OCI-LY1 (cell line): ENCODE data around the gene NME3.

Experiments
- H2AFZ ChIP-seq: fragments of 200-600 bp; sonication (generic), shearing (Covaris generic); 2 replicates; pipeline ENCODE4 v1.6.0; 2014; ENCODE audit warnings: antibody characterized with exemption, mild to moderate bottlenecking, low read length
- H3F3A ChIP-seq: fragments of 200-600 bp; sonication (generic), shearing (Covaris generic); 2 replicates; pipeline ENCODE4 v1.6.0; 2014; ENCODE audit warnings: mild to moderate bottlenecking, antibody characterized with exemption, low read length, moderate library complexity; ENCODE audit not compliant: insufficient read depth
- H3K27ac ChIP-seq: fragments of 200-600 bp; sonication (generic); 2 replicates; pipeline ENCODE4 v1.5.1; 2014; ENCODE audit warnings: low read length, mixed run types, mild to moderate bottlenecking, low read depth; ENCODE audit not compliant: poor library complexity, severe bottlenecking
- H3K27me3 ChIP-seq: fragments of 200-600 bp; sonication (generic); 2 replicates; pipeline ENCODE4 v1.6.0; 2014; ENCODE audit warnings: antibody characterized with exemption, mild to moderate bottlenecking, low read length, moderate library complexity; ENCODE audit not compliant: insufficient read depth
- H3K36me3 ChIP-seq: fragments of 200-600 bp; sonication (generic); 2 replicates; pipeline ENCODE4 v1.6.1; 2014; ENCODE audit warnings: mild to moderate bottlenecking, antibody characterized with exemption, low read length, moderate library complexity, mixed read lengths; ENCODE audit not compliant: insufficient read depth
- H3K4me1 ChIP-seq: fragments of 200-600 bp; sonication (generic); 2 replicates; pipeline ENCODE4 v1.5.1; 2014; ENCODE audit warnings: mild to moderate bottlenecking, low read length, moderate library complexity; ENCODE audit not compliant: insufficient read depth, severe bottlenecking
- H3K4me2 ChIP-seq: fragments of 200-600 bp; sonication (generic), shearing (Covaris generic); 2 replicates; pipeline ENCODE4 v1.6.1; 2014; ENCODE audit warnings: low read length
- H3K4me3 ChIP-seq: fragments of 200-600 bp; sonication (generic); 2 replicates; pipeline ENCODE4 v1.5.1; 2014; ENCODE audit warnings: low read length, low read depth, mild to moderate bottlenecking, mixed read lengths; ENCODE audit not compliant: poor library complexity, severe bottlenecking
- H3K79me2 ChIP-seq: fragments of 200-600 bp; shearing (Covaris generic); 2 replicates; pipeline ENCODE4 v1.6.1; 2016; ENCODE audit warnings: mixed run types, low read length, mixed read lengths; ENCODE audit not compliant: insufficient read depth
- H3K9ac ChIP-seq: fragments of 200-600 bp; sonication (generic), shearing (Covaris generic); 2 replicates; pipeline ENCODE4 v1.6.1; 2014; ENCODE audit warnings: mild to moderate bottlenecking, low read length, mixed read lengths
- H3K9me2 ChIP-seq: fragments of 200-600 bp; sonication (generic), shearing (Covaris generic); 2 replicates; pipeline ENCODE4 v1.6.1; 2014; ENCODE audit warnings: low read depth, mild to moderate bottlenecking, low read length, mixed read lengths
- H3K9me3 ChIP-seq: fragments of 200-600 bp; shearing (Covaris generic); 2 replicates; pipeline ENCODE4 v1.6.1; 2014; ENCODE audit warnings: low read length, mixed read lengths
- H4K20me1 ChIP-seq: fragments of 200-600 bp; sonication (generic), shearing (Covaris generic); 2 replicates; pipeline ENCODE4 v1.6.0; 2016; ENCODE audit warnings: mild to moderate bottlenecking, low read length; ENCODE audit not compliant: insufficient read depth
- EZH2 ChIP-seq: fragments of 200-600 bp; sonication (generic), shearing (Covaris generic); IDR thresholded peaks from 2 replicates; pipeline ENCODE4 v1.8.0; 2017; ENCODE audit warnings: borderline replicate concordance, mixed run types, mild to moderate bottlenecking, antibody characterized with exemption, low read length, moderate library complexity, mixed read lengths
- TF ChIP-seq, protein P1 (sequence below): fragments of 200-600 bp; sonication (generic), shearing (Covaris generic); IDR thresholded peaks from 2 replicates; pipeline ENCODE4 v1.5.1; 2017; ENCODE audit warnings: mild to moderate bottlenecking, antibody characterized with exemption, low read length, moderate library complexity, mixed read lengths

NME3 gene

DNA sequence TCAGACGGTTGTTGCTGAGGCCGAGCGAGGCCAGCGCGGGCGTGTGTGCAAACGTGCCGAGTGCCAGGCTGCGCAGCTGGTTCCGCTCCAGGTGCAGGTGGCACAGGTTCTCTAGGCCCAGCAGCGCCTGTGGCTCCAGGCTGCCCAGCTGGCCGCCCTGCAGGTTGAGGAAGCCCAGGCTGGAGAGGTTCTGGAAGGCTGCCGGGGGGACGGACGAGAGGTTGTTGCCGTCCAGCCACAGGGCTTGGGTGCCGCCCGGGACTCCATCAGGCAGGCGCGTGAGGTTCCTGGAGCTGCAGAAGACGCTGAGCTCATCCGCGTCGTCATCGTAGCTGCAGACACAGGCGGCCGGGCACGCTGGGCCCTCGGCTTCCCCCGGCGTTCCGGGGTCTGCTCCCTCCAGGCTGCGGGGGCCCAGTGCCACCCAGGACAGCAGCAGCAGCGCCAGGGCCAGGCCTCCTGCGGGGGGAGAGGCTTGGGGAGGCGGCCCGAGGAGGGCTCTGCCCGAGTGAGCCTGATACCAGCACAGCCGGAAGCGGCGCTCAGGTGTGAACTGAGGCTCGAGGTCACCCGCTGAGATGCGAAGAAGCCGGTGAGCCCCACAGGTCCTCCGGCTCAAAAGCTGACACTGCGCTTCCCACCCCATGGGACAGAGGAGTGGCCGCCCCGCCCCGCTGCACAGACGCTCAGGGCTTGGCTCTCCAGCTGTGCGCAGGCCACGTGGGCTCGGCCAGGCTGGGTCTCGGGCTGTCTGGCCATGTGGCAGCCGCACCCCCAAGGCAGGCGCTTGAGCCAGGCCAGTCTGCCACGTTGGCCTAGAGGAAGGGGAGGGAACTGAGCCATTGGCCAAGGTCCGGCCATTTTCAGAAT is 20.8 kb upstream of the NME3 start:
- Histone ChIP-seq H3K27me3 (no peaks in the 10 kb centered on the region), H3K27ac (no peak overlapping the region), H3K9me2 (no peaks in the 10 kb centered on the region), H3F3A (no peaks in the 10 kb centered on the region), H3K4me3 (no peak overlapping the region), H3K4me1 (no peaks in the 10 kb centered on the region), H3K9ac (no peak overlapping the region), H4K20me1 (no peaks in the 10 kb centered on the region), H3K79me2 (no peaks in the 10 kb centered on the region), H3K4me2 (no peak overlapping the region), H2AFZ (no peak overlapping the region), H3K36me3 (peaks cover 19% of the 10 kb centered on the region), H3K9me3 (no peaks in the 10 kb centered on the region)
- TF ChIP-seq, protein P1, sequence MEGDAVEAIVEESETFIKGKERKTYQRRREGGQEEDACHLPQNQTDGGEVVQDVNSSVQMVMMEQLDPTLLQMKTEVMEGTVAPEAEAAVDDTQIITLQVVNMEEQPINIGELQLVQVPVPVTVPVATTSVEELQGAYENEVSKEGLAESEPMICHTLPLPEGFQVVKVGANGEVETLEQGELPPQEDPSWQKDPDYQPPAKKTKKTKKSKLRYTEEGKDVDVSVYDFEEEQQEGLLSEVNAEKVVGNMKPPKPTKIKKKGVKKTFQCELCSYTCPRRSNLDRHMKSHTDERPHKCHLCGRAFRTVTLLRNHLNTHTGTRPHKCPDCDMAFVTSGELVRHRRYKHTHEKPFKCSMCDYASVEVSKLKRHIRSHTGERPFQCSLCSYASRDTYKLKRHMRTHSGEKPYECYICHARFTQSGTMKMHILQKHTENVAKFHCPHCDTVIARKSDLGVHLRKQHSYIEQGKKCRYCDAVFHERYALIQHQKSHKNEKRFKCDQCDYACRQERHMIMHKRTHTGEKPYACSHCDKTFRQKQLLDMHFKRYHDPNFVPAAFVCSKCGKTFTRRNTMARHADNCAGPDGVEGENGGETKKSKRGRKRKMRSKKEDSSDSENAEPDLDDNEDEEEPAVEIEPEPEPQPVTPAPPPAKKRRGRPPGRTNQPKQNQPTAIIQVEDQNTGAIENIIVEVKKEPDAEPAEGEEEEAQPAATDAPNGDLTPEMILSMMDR = no peak
- no peak for TF ChIP-seq EZH2

DNA sequence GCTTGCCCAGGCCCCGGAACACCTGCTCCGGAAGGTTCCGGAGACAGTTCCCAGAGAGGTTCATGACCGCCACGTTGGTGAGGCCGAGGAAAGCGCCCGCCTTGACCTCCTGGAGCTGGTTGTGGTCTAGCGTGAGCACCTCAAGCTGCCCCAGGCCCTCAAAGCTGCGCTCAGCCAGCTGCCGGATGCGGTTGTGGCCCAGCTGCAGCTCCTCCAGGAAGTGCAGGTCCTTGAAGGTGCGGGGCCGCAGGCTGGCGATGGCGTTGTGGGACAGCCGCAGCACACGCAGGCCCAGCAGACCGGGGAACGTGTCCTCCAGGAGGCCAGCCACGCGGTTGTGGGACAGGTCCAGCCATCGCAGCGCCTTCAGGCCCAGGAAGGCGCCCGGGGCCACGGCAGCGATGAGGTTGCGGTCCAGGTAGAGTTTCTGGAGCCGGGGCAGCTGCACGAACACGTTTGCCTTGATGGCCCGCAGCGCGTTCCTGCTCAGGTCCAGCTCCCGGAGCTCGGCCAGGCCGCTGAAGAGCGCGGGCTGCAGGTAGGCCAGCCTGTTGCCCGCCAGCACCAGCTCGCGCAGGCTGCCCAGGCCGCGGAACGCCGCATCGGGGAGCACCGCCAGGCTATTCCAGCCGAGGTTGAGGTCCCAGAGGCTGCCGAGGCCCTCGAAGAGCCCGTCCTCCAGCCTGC is 20.1 kb upstream of the NME3 start:
- no peaks in the 10 kb centered on the region for H3K79me2 ChIP-seq
- H3K4me1 ChIP-seq = no peaks in the 10 kb centered on the region
- no peaks in the 10 kb centered on the region for H3K9me2 ChIP-seq
- no peak overlapping the region for H3K4me3 ChIP-seq
- H3K9ac ChIP-seq = no peak overlapping the region
- H3F3A ChIP-seq = no peaks in the 10 kb centered on the region
- H3K4me2 ChIP-seq = no peak overlapping the region
- no peaks in the 10 kb centered on the region for H3K27me3 ChIP-seq
- H3K27ac ChIP-seq = no peak overlapping the region
- TF ChIP-seq, protein P1 = no peak
- TF ChIP-seq EZH2 = no peak
- no peaks in the 10 kb centered on the region for H4K20me1 ChIP-seq
- H2AFZ ChIP-seq = no peak overlapping the region
- H3K36me3 ChIP-seq = peaks cover 26% of the 10 kb centered on the region
- no peaks in the 10 kb centered on the region for H3K9me3 ChIP-seq

DNA sequence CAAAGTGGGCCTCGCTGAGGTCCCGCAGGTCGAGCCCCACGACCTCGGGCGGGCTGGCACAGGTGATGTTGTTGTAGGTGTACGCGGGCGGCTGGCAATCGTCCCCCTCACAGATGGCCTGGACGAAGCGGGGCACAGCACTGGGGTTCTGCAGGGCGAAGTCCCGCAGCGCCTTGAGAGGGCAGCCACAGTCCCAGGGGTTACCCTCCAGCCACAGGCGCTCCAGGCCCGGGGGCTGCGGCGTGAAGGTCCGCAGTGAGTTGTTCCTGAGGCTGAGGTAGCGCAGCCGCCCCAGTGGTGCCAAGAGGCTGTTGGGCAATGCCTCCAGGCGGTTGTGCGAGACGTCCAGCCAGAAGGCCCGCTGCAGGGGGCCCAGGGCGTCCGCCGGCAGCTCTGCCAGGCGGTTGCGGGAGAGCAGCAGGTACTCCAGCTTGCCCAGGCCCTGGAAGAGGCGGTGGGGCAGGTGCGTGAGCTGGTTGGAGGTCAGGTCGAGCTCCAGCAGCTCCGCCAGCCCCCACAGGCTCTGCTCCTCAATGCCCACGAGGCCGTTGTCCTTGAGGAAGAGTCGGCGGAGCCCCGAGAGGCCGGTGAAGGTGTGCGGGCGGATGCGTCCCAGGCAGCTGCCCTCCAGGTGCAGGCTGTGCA is 19.4 kb upstream of the NME3 start:
- H3K36me3 ChIP-seq = peaks cover 33% of the 10 kb centered on the region
- no peak for TF ChIP-seq EZH2
- TF ChIP-seq, protein P1 = no peak

More for the DNA sequence above, 19.4 kb upstream of the NME3 start:
- Histone ChIP-seq H3K9me3 (no peaks in the 10 kb centered on the region), H3K4me2 (no peak overlapping the region), H4K20me1 (no peaks in the 10 kb centered on the region), H3K79me2 (no peaks in the 10 kb centered on the region), H3K27ac (no peak overlapping the region), H3K9me2 (no peaks in the 10 kb centered on the region), H3K27me3 (no peaks in the 10 kb centered on the region), H3K9ac (no peak overlapping the region), H3F3A (no peaks in the 10 kb centered on the region), H2AFZ (no peak overlapping the region), H3K4me1 (no peaks in the 10 kb centered on the region), H3K4me3 (no peak overlapping the region)
